Adrenal gland (tissue), 12 donors: ENCODE data around the gene HGS. TPM values are rescaled to one million over a fixed set of nuclear protein-coding genes. Genes with fewer than 3 reads are reported as not detected.

Source experiments
- DNase-seq, 7 donors: peaks; one replicate each; pipeline ENCODE4 v3.0.0-alpha.2; 2019 to 2020
- H3K27ac ChIP-seq, 5 donors: fragments of 200-600 bp; sonication (generic) in 4 of 5; 1 replicate in 3 of 5; 2 replicates in 2 of 5; pipeline versions ENCODE4 v1.5.1 to v1.8.0; 2016 to 2020; ENCODE audit warnings: mild to moderate bottlenecking in 1 of 5
- H3K27me3 ChIP-seq: fragments of 200-600 bp; 2 replicates; pipeline ENCODE4 v1.8.0; 2021
- H3K36me3 ChIP-seq, 2 donors: fragments of 200-600 bp; replicated peaks in 1 of 2; 1 replicate in 1 of 2; 2 replicates in 1 of 2; pipeline versions ENCODE4 v1.5.1 to v1.8.0; 2018 to 2022
- H3K4me1 ChIP-seq, 2 donors: fragments of 200-600 bp; replicated peaks in 1 of 2; 1 replicate in 1 of 2; 2 replicates in 1 of 2; pipeline versions ENCODE4 v1.5.1 to v1.8.0; 2018 to 2021
- H3K4me3 ChIP-seq, 4 donors: fragments of 200-600 bp; sonication (generic) in 3 of 4; one replicate each; pipeline ENCODE4 v1.5.1; 2016 to 2018
- H3K9me3 ChIP-seq, 3 donors: fragments of 200-600 bp; sonication (generic) in 1 of 3; replicated peaks in 1 of 3; 1 replicate in 2 of 3; 2 replicates in 1 of 3; pipeline versions ENCODE4 v1.5.1 to v1.8.0; 2016 to 2021
- CTCF ChIP-seq, 6 experiments: fragments of 450-650 bp in 4 of 6; fragments of 200-600 bp in 2 of 6; sonication (generic) in 1 of 6; IDR thresholded peaks; 1 replicate in 5 of 6; 2 replicates in 1 of 6; pipeline versions ENCODE4 v1.5.1 to v1.8.0; 2016 to 2021; ENCODE audit warnings: antibody characterized with exemption in 6 of 6, mild to moderate bottlenecking in 2 of 6, moderate library complexity in 1 of 6
- POLR2A ChIP-seq, 2 donors: fragments of 450-650 bp; IDR thresholded peaks; one replicate each; pipeline ENCODE4 v1.6.1; 2017; ENCODE audit warnings: antibody characterized with exemption in 2 of 2, mild to moderate bottlenecking in 2 of 2, moderate library complexity in 1 of 2
- WGBS, 4 donors: extraction: QIAGEN DNeasy Blood & Tissue Kit in 2 of 4; methylation state at CpG; one replicate each; pipeline versions ENCODE4 v1.1.5 to v1.1.7; 2013 to 2017; 5-methylcytosine and 5-hydroxymethylcytosine counted together
- intact Hi-C, 2 donors: fragments of 100-400 bp; cut with DNase I; formaldehyde crosslinking; loops; one replicate each; pipeline versions ENCODE4 v1.14.1 to v1.15.0; 2022 to 2023
- polyA plus RNA-seq, 3 donors: library from polyadenylated mRNA; stranded (reverse); fragments of 200-250 nt in 2 of 3; fragments of 350-450 nt in 1 of 3; fragmentation: Illumina TruSeq in 1 of 3; extraction: RNeasy Lipid Tissue Mini Kit (QIAGEN cat#74804) in 1 of 3; gene quantifications; one replicate each; pipeline ENCODE4 v1.2.3, GENCODE V29; 2013 to 2014
- total RNA-seq, 9 donors: library from RNA; depleted of rRNA in 4 of 9; stranded (reverse); fragments of >200 nt in 4 of 9; fragments of 120-200 nt in 1 of 9; fragmentation: NEBNext Ultra II Directional in 1 of 9; extraction: Animal tissue kit (Norgen Biotek cat#: 25700) in 1 of 9; gene quantifications; one replicate each; pipeline versions ENCODE4 v1.1.0 to v1.2.4, GENCODE V29; 2013 to 2023
- donor health status: healthy with polysubstance abuse.
- donor health status: Bipolar disorder and iron deficiency.
- donor health status: DM: yes; HTN: yes; CAD: no.
- donor health status: DM: no; HTN: no; CAD: no.
- donor health status: DM: no; HTN: no; CAD: no.
- donor health status: DM: yes; HTN: yes; CAD: no.

The HGS gene
- total and polyA plus RNA-seq, 12 donors = 51.7 to 384 (median 104) TPM

- intact Hi-C loops = no loop called here
- no peaks in the 10 kb centered on the region for H3K9me3 ChIP-seq
- 38 to 51% (median 43%) methylated on average over 8 to 10 of the region's 10 CpGs for WGBS, 4 donors
- no peak for TF ChIP-seq POLR2A (IDR thresholded peaks at IDR 0.05)
- TF ChIP-seq CTCF (IDR thresholded peaks at IDR 0.05) = no peak
- H3K27me3 ChIP-seq = no peaks in the 10 kb centered on the region
- H3K36me3 ChIP-seq = no peaks in the 10 kb centered on the region
- DNase-seq = peak in 6 of 7 donors; percentile 57 to 78 (median 66)
- no peak overlapping the region for H3K4me3 ChIP-seq
- H3K4me1 ChIP-seq = peaks cover 5 to 11% of the 10 kb centered on the region in 2 donors
- no peak overlapping the region for H3K27ac ChIP-seq
Measured at GRCh38 chr17:81722184-81723120, 38.6 kb downstream of the HGS start.

GRCh38 chr17:81723651-81724209 is 39.9 kb downstream of the HGS start:
- no peaks in the 10 kb centered on the region for H3K9me3 ChIP-seq
- no peak overlapping the region for H3K27ac ChIP-seq
- intact Hi-C loops = no loop called here
- WGBS, 4 donors = 51 to 58% (median 55%) methylated on average over 12 of the region's 12 CpGs
- H3K36me3 ChIP-seq = no peaks in the 10 kb centered on the region
- DNase-seq = no peak
- no peaks in the 10 kb centered on the region for H3K27me3 ChIP-seq
- peaks cover 5 to 11% of the 10 kb centered on the region in 2 donors for H3K4me1 ChIP-seq
- TF ChIP-seq POLR2A (IDR thresholded peaks at IDR 0.05) = no peak
- no peak for TF ChIP-seq CTCF (IDR thresholded peaks at IDR 0.05)
- H3K4me3 ChIP-seq = no peak overlapping the region

- Histone ChIP-seq H3K4me1 (peaks cover 5 to 11% of the 10 kb centered on the region in 2 donors), H3K27me3 (no peaks in the 10 kb centered on the region), H3K27ac (no peak overlapping the region), H3K36me3 (no peaks in the 10 kb centered on the region), H3K4me3 (no peak overlapping the region), H3K9me3 (no peaks in the 10 kb centered on the region)
- intact Hi-C loops = no loop called here
- TF ChIP-seq CTCF (IDR thresholded peaks at IDR 0.05) (no peak), POLR2A (IDR thresholded peaks at IDR 0.05) (no peak)
- peak in 1 of 7 donors; percentile 45 for DNase-seq
- WGBS, 4 donors = 72 to 82% (median 77%) methylated on average over 9 of the region's 9 CpGs
Measured at GRCh38 chr17:81725439-81725838, 41.6 kb downstream of the HGS start.

GRCh38 chr17:81726004-81726403 is 42.2 kb downstream of the HGS start:
- Histone ChIP-seq H3K4me1 (peaks cover 5 to 11% of the 10 kb centered on the region in 2 donors), H3K27ac (no peak overlapping the region), H3K27me3 (no peaks in the 10 kb centered on the region), H3K9me3 (no peaks in the 10 kb centered on the region), H3K36me3 (no peaks in the 10 kb centered on the region), H3K4me3 (no peak overlapping the region)
- intact Hi-C loops = no loop called here
- no peak for TF ChIP-seq POLR2A (IDR thresholded peaks at IDR 0.05)
- WGBS, 4 donors = 59 to 71% (median 66%) methylated on average over 9 of the region's 9 CpGs
- DNase-seq = no peak
